Lower lobe of right lung (tissue), 2 donors: Measurements from ENCODE around the gene FBP1. TPM values are rescaled to one million over a fixed set of nuclear protein-coding genes. Genes with fewer than 3 reads are reported as not detected.

Experiments
- ATAC-seq, 2 donors: fragments of 200-7000 bp; cut with Tn5 transposase; one replicate each; pipeline ENCODE4 v1.9.1; 2020 to 2022; ENCODE audit warnings: mild to moderate bottlenecking in 2 of 2, moderate library complexity in 2 of 2
- DNase-seq: peaks from one replicate; pipeline ENCODE4 v3.0.0-alpha.2; 2020
- H3K27ac ChIP-seq: fragments of 200-600 bp; one replicate; pipeline ENCODE4 v1.8.0; 2022
- H3K27me3 ChIP-seq: fragments of 200-600 bp; one replicate; pipeline ENCODE4 v1.8.0; 2022; ENCODE audit warnings: low read depth
- H3K36me3 ChIP-seq: fragments of 200-600 bp; one replicate; pipeline ENCODE4 v1.8.0; 2022; ENCODE audit warnings: mild to moderate bottlenecking
- H3K4me1 ChIP-seq: fragments of 200-600 bp; one replicate; pipeline ENCODE4 v1.8.0; 2022
- H3K4me3 ChIP-seq: fragments of 200-600 bp; one replicate; pipeline ENCODE4 v1.8.0; 2022; ENCODE audit warnings: mild to moderate bottlenecking
- H3K9me3 ChIP-seq: fragments of 200-600 bp; one replicate; pipeline ENCODE4 v1.8.0; 2022
- CTCF ChIP-seq: fragments of 200-600 bp; IDR thresholded peaks from one replicate; pipeline ENCODE4 v1.8.0; 2022; ENCODE audit warnings: antibody characterized with exemption, mild to moderate bottlenecking
- intact Hi-C: fragments of 100-400 bp; cut with DNase I; formaldehyde crosslinking; loops from one replicate; pipeline ENCODE4 v1.11.0; 2022
- total RNA-seq: library from RNA; stranded (reverse); fragmentation: NEBNext Ultra II Directional; extraction: Animal tissue kit (Norgen Biotek cat#: 25700); gene quantifications from one replicate; pipeline ENCODE4 v1.2.1, GENCODE V29; 2021
- donor health status: DM: no; HTN: yes; CAD: no; lungs with severe emphysema.

The FBP1 gene
- total RNA-seq, 1 donor from 2014 or later: 527 TPM

DNA sequence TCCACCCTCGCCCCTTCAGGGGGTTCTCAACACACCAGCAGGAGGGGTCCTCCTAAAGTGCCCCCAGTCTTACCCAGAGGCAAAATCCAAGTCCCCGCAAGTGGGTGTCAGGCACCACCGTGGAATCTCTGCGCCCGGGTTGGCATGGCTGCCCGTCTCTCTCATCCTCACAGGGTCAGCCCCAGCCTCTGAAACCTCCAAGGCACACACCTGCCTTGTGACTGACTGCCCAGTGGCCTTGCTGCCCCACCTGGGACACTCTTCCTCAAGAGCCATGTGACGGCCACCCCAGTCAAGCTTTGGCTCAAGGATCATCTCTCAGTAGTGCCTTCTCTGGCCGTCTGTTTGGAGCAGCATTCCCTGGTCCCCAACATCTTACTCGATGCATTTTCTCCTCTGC is 50.6 kb downstream of the FBP1 start:
- H3K27me3 ChIP-seq: no peaks in the 10 kb centered on the region
- no peak for DNase-seq
- TF ChIP-seq CTCF: no peak

GRCh38 chr9:94586814-94587213 is 52.5 kb downstream of the FBP1 start:
- intact Hi-C loops: no loop called here
- no peaks in the 10 kb centered on the region for H3K36me3 ChIP-seq
- H3K4me1 ChIP-seq: peaks cover 6% of the 10 kb centered on the region
- TF ChIP-seq CTCF: no peak
- no peaks in the 10 kb centered on the region for H3K9me3 ChIP-seq
- H3K27me3 ChIP-seq: no peaks in the 10 kb centered on the region
- H3K27ac ChIP-seq: no peak overlapping the region
- peak overlapping the region; percentile 27 for H3K4me3 ChIP-seq
- DNase-seq (no peak), ATAC-seq (peak; percentile 9 to 10)

More for the DNA sequence above, 50.6 kb downstream of the FBP1 start:
- ATAC-seq: no peak
- H3K27ac ChIP-seq: no peak overlapping the region
- no peaks in the 10 kb centered on the region for H3K9me3 ChIP-seq
- intact Hi-C loops: no loop called here
- H3K36me3 ChIP-seq: no peaks in the 10 kb centered on the region
- H3K4me3 ChIP-seq: no peak overlapping the region
- peaks cover 6% of the 10 kb centered on the region for H3K4me1 ChIP-seq

GRCh38 chr9:94586316-94586715 is 53.0 kb downstream of the FBP1 start:
- DNase-seq (no peak), ATAC-seq (peak in 1 of 2 donors; percentile 39)
- no peaks in the 10 kb centered on the region for H3K36me3 ChIP-seq
- H3K27me3 ChIP-seq: no peaks in the 10 kb centered on the region
- peak overlapping the region; percentile 27 for H3K4me3 ChIP-seq
- H3K27ac ChIP-seq: no peak overlapping the region
- no peaks in the 10 kb centered on the region for H3K9me3 ChIP-seq
- intact Hi-C loops: no loop called here
- no peak for TF ChIP-seq CTCF
- peaks cover 6% of the 10 kb centered on the region for H3K4me1 ChIP-seq

DNA sequence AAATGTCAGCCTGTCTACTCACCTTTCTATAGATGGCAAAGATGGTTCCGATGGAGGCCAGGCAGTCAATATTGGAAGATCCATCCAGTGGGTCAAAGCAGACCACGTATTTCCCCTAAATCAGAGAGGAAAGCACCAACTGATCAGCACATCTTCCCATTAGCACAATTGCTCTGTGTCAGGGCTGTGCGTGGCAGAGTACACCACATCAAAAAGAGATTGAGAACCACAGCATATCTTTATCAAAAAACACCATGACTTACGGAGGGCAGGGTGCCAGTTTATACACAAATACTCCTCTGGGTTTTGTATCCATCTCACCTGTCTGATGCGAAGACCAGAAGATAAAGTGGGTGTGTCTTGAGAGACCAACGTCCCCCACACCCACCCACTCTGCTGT is 54.8 kb downstream of the FBP1 start:
- intact Hi-C loops: no loop called here
- H3K4me3 ChIP-seq: no peak overlapping the region
- peaks cover 6% of the 10 kb centered on the region for H3K4me1 ChIP-seq
- H3K27ac ChIP-seq: no peak overlapping the region
- no peak for TF ChIP-seq CTCF
- no peaks in the 10 kb centered on the region for H3K27me3 ChIP-seq
- H3K36me3 ChIP-seq: no peaks in the 10 kb centered on the region
- no peak for ATAC-seq
- no peaks in the 10 kb centered on the region for H3K9me3 ChIP-seq
- no peak for DNase-seq

DNA sequence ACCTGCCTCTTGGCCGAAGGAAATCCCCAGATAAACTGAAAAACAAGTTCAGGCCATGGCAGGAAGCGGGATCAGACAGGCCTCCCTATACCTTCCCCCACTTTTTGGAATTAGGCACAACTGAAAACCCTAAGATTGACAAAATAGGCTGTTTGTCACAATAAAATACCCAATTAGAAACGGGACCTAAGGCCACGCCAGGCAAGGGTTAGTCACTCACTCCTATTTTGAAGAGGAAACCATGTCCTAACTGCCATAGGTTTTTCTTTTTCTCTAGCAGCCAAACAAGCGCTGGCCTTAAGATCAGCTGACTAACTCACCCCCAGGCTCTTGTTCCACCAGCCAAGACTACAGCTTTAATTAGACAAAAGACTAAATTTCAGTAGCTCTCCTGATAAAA is 57.6 kb downstream of the FBP1 start:
- no peak for ATAC-seq
- intact Hi-C loops: no loop called here
- Histone ChIP-seq H3K36me3 (no peaks in the 10 kb centered on the region), H3K27ac (no peak overlapping the region), H3K4me1 (no peaks in the 10 kb centered on the region), H3K27me3 (no peaks in the 10 kb centered on the region), H3K4me3 (no peak overlapping the region), H3K9me3 (no peaks in the 10 kb centered on the region)
- DNase-seq: no peak
- TF ChIP-seq CTCF: no peak

GRCh38 chr9:94577571-94577970 is 61.7 kb downstream of the FBP1 start:
- ATAC-seq (no peak), DNase-seq (no peak)
- no peak overlapping the region for H3K4me3 ChIP-seq
- H3K27ac ChIP-seq: no peak overlapping the region
- no peaks in the 10 kb centered on the region for H3K36me3 ChIP-seq
- H3K27me3 ChIP-seq: no peaks in the 10 kb centered on the region
- no peak for TF ChIP-seq CTCF
- H3K9me3 ChIP-seq: no peaks in the 10 kb centered on the region
- intact Hi-C loops: no loop called here
- no peaks in the 10 kb centered on the region for H3K4me1 ChIP-seq
